GM12891 (cell line): ENCODE results near the gene SLC28A1.

ENCODE experiments used
- DNase-seq: peaks from one replicate; pipeline ENCODE4 v3.0.0; 2011; ENCODE audit warnings: low spot score; ENCODE audit not compliant: insufficient read length
- FAIRE-seq: peaks from 2 replicates; lab custom pipeline; 2011; peaks lifted over from hg19 to GRCh38; lab: Jason Lieb, UNC
- PAX5 ChIP-seq: IDR thresholded peaks from 2 replicates; pipeline ENCODE4 v1.6.1; 2011; ENCODE audit warnings: low read length, moderate library complexity, mild to moderate bottlenecking; ENCODE audit not compliant: insufficient read depth, severe bottlenecking
- POLR2A ChIP-seq: IDR thresholded peaks from 2 replicates; pipeline ENCODE4 v1.6.1; 2011; ENCODE audit warnings: low read depth, low read length, control low read depth
- POLR2AphosphoS5 ChIP-seq: IDR thresholded peaks from 2 replicates; pipeline ENCODE4 v1.6.1; 2011; ENCODE audit warnings: low read depth, low read length, control low read depth
- POU2F2 ChIP-seq: IDR thresholded peaks from 2 replicates; pipeline ENCODE4 v1.6.1; 2011; ENCODE audit warnings: low read depth, mild to moderate bottlenecking, control low read depth, low read length, moderate library complexity
- SPI1 ChIP-seq: IDR thresholded peaks from 2 replicates; pipeline ENCODE4 v1.6.1; 2011; ENCODE audit warnings: low read depth, low read length, control low read depth
- TAF1 ChIP-seq: IDR thresholded peaks from 2 replicates; pipeline ENCODE4 v1.6.1; 2011; ENCODE audit warnings: low read depth, low read length, control low read depth

Gene SLC28A1

DNA sequence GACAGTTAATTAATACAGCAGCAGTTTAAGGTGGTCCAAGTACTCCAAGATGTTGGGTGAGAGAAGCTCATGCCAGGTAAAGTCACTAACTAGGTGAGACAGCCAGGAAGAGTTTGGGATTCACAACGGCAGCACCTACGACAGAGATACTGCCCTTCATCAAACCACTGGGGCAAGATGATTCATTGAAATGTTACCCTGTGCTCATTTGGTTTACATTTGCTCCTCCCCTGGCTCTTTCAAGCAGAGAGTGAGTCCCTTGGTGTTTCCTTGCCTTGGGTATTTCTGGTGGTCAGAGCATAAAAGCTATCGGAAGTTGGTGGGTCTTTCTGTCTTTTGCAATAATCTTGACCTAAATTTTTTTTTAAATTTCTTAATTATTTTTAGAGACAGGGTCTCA lies 77.2 kb downstream of the SLC28A1 start:
- TF ChIP-seq POLR2AphosphoS5 (no peak), POU2F2 (no peak), POLR2A (no peak), SPI1 (no peak), PAX5 (no peak)
- DNase-seq, result no peak
- FAIRE-seq, result no peak

DNA sequence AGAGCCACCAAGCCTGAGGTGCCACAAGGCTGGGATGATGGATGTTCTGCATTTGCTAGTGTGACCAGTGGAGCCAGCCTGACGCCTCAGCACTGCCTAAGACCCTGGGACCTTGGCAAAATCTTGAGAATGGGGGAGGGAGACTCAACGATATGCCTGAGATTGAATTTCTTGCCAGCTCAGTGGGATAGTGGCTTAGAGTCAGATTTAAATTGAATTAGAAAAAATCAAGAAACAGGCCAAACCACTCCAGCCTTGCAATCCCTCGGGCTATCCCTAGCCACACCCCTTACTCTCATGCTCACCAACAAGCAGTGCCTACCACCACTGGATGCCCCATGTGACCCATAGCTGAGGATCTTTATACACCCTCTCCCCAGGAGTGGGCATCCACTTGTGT lies 78.5 kb downstream of the SLC28A1 start:
- TF ChIP-seq TAF1, result no peak
- no peak for TF ChIP-seq PAX5
- TF ChIP-seq POLR2A, result no peak
- no peak for TF ChIP-seq SPI1
- no peak for TF ChIP-seq POU2F2
- TF ChIP-seq POLR2AphosphoS5, result no peak
- DNase-seq (no peak), FAIRE-seq (no peak)

DNA sequence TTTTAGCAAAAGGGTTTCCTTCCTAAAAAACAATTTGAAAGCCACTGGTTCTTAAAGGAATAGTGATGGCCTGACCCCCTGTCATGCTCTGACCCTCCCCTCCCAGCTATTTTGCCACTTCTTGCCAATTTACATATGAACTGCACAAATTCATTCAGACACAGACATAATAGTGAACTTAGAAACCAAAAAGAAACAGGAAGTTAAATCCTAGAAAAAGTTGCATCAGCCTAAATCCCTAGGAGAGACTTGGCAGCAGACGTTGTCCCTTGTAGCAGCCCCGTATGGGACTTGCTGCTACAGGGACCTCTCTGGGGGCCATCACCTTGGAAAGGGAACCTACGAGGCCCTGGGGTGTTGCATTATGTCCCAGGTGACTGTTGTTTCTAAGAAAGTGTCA lies 82.9 kb downstream of the SLC28A1 start:
- FAIRE-seq, result no peak
- TF ChIP-seq POU2F2 (no peak), PAX5 (no peak), POLR2A (no peak)

DNA sequence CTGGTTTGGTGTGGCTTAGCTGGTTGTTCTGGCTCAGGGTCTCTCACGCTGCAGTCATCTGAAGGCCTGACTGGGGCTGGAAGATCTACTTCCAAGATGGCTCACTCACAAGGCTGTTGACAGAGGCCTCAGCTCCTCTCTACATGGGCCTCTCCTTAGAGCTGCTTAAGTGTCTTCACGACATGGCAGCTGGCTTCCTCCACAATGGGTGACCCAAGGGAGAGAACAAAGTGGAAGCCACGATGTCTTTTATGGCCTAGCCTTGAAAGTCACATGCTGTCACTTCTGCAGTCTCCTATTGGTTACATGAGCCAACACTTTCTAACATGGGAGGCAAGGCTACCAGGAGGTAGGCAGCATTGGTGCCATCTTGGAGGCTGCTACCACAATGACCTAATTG lies 83.8 kb downstream of the SLC28A1 start:
- TF ChIP-seq PAX5 (no peak), POU2F2 (no peak), POLR2A (no peak), TAF1 (no peak), SPI1 (no peak), POLR2AphosphoS5 (no peak)
- DNase-seq, result no peak

More for the DNA sequence above, 82.9 kb downstream of the SLC28A1 start:
- no peak for DNase-seq

DNA sequence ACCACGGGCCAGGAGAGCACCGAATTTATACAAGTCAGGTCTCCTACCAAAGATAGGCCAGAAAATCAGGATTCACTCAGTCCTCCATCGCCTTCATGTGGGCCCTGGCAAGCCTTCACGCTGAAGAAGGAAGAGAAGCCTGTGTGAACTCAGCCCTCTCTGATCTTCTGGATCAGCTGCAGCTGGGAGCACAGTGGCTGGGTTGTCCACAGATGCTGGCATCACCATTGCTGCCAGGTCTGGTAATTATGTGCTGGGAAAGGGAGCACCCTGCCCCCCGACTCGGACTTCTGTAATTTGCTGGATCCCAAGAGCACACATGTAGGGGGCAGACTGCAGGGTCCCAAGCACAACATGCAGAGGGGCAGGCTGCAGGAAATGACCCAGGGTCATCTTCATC lies 84.8 kb downstream of the SLC28A1 start:
- TF ChIP-seq TAF1 (no peak), POLR2A (no peak), PAX5 (no peak), POU2F2 (no peak), POLR2AphosphoS5 (no peak), SPI1 (no peak)
- DNase-seq, result no peak
- FAIRE-seq, result no peak

More for the DNA sequence above, 83.8 kb downstream of the SLC28A1 start:
- no peak for FAIRE-seq

DNA sequence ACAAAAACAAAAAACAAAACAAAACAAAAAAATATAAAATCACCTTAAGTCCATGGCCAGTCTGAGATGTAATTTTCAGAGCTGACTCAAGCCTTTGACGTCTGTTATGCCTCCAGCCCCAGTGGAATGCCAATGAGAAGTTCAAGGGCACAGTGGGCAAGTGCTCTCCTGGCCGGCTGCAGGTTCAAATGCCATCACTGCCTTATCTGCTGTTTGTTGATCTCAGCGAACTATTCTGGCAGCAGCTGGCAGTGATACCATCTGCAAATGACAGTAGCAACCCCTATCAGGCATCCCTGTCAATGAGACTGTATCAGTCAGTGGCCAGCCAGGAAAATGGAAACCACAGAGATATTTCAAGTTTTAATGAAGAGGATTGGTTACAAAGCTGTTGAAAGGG lies 86.4 kb downstream of the SLC28A1 start:
- TF ChIP-seq POLR2AphosphoS5 (no peak), POLR2A (no peak), SPI1 (no peak), POU2F2 (no peak), TAF1 (no peak)
- FAIRE-seq, result no peak
- DNase-seq, result no peak

DNA sequence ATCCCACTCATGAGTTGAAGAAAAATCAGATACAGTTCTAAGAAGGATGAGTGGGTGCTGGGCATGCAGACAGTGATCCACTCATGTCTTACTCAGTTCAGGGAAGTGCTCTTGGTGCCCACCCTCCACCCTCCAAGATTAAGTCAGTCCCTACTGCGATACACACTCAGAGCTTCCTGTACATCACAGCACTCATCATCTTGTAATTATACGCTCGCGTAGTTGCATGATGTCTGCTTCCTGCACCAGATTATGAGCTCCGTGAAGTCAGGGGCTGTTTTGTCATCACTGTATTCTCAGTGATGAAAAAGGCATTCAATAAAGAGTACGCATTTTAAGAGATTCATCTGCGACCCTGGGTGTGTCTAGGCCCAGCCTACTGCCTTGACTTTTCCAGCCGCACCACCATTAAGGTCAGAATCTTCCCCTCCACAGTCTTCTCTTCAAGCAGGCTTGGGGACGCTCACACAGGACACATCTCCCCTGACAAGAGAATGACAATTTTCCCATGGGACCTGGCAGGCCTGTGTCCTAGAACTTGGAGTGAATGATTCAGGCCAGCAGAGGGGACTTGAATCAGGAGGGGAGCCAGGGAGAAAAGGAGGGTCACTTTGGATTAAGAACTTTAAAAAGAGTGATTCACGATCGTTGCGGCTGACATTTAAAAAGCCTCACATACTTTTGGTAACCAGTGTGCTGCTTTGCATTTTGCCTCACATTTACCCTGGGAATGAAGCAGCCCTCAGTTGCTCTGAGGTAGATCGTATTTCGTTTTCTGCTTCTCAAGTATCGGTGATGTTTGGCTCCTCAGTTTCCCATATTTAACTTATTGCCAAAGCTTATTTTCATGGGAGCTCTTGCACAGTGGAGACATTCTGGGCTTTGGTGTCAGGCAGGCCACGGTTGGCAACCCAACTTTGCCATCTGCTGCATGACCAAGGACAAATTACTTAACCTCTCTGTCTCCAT lies 89.3 kb downstream of the SLC28A1 start:
- TF ChIP-seq SPI1, result no peak
- TF ChIP-seq POU2F2, result no peak
- no peak for TF ChIP-seq PAX5
- TF ChIP-seq TAF1, result no peak
- no peak for TF ChIP-seq POLR2AphosphoS5
- no peak for TF ChIP-seq POLR2A
- FAIRE-seq, result no peak
- no peak for DNase-seq

DNA sequence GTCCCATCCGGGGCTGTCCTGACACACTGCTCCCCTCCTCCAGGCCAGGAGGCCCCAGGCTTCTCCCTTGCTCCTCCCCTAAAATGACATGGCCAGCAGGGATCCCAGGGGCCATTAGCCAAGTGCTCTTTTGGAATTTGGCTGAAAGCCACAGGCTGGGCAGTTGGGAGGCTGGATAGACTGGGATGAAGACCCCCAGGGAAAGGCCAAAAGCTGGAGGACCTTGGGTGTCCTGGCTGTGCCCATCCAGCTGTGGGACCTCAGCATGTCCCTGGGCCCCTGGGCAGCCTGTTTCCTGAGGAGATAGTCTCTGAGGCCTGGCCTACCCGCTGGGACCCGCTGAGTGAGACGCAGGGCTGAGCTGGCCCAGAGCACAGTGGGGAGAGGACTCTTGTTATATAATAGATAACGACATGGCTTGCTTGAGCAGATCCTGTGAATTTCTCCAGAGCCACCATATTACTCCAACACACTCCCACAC lies 91.4 kb downstream of the SLC28A1 start:
- FAIRE-seq (no peak), DNase-seq (no peak)
- TF ChIP-seq POLR2AphosphoS5, result no peak
- TF ChIP-seq PAX5, result no peak
- TF ChIP-seq POLR2A, result no peak
- TF ChIP-seq TAF1, result no peak
- TF ChIP-seq SPI1, result no peak
- no peak for TF ChIP-seq POU2F2

DNA sequence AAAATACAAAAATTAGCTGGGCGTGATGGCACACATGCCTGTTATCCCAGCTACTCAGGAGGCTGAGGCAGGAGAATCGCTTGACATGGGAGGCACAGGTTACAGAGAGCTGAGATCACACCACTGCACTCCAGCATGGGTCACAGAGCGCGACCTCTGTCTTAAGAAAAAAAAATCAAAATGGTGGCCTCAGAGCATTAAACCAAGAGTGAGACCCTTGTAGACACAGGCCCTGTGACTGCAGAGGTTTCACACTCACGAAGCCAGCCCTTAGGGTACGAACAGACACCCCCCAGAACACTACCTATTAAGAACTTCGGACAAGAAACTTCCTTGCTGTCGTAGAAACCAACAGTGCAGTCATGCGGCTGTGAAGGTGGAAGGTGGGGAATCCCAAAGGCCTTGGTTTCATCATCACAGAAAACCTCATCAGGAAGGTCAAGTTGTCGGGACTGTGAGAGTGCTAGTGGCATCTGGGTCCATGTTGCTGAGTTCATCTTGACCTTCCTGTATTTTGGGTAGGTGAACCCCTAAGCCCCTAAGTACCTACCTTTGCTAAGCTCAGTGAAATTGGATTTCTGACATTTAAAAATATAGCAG lies 92.4 kb downstream of the SLC28A1 start:
- FAIRE-seq, result no peak
- TF ChIP-seq POU2F2 (no peak), TAF1 (no peak), PAX5 (no peak), POLR2A (no peak), SPI1 (no peak), POLR2AphosphoS5 (no peak)
- DNase-seq, result no peak
